ENCODE results near the gene MINDY1. TPM values are rescaled to one million over a fixed set of nuclear protein-coding genes. Genes with fewer than 3 reads are reported as not detected.
A peak's percentile ranks its signal among the peaks of the same experiment; 100 is the strongest.

MINDY1 gene
- total and polyA plus RNA-seq, 10 of the 15 experiments (the other 5 are each of a cell fraction or from before 2014, with no cell fraction given): 0.48 to 8.8 (median 5.0) TPM

DNA sequence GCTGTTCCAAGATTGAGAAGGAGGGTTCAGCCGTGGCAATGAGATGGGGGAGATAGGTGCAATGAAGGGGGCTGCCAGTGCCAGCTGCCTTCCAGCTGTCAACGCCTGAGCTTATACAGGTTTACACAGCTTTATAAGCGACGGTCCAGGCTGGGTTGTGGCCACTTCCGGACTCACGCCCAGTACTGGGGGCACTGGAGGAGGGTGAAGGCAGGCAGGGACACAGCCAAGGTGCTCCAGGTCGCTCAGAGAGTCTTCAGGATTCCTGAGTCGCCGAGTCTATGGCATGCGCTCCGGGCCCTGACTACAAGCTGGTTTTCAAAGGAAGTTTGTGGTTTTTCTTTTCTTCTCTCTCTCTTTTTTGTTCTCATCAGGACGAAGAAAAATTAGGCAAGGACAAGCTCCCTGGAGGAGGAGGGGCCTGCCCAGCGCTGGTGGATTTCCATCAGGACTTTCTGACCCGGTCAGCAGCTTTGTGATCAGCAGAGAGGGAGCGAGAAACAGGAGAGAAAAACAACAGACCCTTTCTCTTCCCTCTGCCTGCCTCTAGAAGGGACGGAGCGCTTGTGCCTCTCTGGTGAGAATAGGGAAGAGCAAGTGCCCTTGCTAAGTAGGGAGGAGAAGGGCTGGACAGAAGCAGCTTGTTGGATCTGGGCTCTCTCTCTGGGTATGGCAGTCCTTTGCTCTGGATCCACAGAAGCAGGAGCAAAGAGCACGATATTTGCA, at the start of gene MINDY1 (continued):
- TF ChIP-seq ZSCAN29 (IDR thresholded peaks at IDR 0.05): no peak
- peak; percentile 55 to 64 for TF ChIP-seq IKZF2 (IDR thresholded peaks at IDR 0.05)
- no peak for TF ChIP-seq MXI1 (IDR thresholded peaks at IDR 0.05; ENCODE audit: low read depth, low read length)
- TF ChIP-seq, protein P1, sequence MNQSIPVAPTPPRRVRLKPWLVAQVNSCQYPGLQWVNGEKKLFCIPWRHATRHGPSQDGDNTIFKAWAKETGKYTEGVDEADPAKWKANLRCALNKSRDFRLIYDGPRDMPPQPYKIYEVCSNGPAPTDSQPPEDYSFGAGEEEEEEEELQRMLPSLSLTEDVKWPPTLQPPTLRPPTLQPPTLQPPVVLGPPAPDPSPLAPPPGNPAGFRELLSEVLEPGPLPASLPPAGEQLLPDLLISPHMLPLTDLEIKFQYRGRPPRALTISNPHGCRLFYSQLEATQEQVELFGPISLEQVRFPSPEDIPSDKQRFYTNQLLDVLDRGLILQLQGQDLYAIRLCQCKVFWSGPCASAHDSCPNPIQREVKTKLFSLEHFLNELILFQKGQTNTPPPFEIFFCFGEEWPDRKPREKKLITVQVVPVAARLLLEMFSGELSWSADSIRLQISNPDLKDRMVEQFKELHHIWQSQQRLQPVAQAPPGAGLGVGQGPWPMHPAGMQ (IDR thresholded peaks at IDR 0.05; ENCODE audit: borderline replicate concordance): no peak
- TF ChIP-seq, protein P2, sequence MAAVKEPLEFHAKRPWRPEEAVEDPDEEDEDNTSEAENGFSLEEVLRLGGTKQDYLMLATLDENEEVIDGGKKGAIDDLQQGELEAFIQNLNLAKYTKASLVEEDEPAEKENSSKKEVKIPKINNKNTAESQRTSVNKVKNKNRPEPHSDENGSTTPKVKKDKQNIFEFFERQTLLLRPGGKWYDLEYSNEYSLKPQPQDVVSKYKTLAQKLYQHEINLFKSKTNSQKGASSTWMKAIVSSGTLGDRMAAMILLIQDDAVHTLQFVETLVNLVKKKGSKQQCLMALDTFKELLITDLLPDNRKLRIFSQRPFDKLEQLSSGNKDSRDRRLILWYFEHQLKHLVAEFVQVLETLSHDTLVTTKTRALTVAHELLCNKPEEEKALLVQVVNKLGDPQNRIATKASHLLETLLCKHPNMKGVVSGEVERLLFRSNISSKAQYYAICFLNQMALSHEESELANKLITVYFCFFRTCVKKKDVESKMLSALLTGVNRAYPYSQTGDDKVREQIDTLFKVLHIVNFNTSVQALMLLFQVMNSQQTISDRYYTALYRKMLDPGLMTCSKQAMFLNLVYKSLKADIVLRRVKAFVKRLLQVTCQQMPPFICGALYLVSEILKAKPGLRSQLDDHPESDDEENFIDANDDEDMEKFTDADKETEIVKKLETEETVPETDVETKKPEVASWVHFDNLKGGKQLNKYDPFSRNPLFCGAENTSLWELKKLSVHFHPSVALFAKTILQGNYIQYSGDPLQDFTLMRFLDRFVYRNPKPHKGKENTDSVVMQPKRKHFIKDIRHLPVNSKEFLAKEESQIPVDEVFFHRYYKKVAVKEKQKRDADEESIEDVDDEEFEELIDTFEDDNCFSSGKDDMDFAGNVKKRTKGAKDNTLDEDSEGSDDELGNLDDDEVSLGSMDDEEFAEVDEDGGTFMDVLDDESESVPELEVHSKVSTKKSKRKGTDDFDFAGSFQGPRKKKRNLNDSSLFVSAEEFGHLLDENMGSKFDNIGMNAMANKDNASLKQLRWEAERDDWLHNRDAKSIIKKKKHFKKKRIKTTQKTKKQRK (IDR thresholded peaks at IDR 0.05; ENCODE audit: low read depth, low read length): no peak
- TF ChIP-seq MEF2A (IDR thresholded peaks at IDR 0.05; ENCODE audit: insufficient read depth, low read depth, low read length): no peak
- TF ChIP-seq, protein P3, sequence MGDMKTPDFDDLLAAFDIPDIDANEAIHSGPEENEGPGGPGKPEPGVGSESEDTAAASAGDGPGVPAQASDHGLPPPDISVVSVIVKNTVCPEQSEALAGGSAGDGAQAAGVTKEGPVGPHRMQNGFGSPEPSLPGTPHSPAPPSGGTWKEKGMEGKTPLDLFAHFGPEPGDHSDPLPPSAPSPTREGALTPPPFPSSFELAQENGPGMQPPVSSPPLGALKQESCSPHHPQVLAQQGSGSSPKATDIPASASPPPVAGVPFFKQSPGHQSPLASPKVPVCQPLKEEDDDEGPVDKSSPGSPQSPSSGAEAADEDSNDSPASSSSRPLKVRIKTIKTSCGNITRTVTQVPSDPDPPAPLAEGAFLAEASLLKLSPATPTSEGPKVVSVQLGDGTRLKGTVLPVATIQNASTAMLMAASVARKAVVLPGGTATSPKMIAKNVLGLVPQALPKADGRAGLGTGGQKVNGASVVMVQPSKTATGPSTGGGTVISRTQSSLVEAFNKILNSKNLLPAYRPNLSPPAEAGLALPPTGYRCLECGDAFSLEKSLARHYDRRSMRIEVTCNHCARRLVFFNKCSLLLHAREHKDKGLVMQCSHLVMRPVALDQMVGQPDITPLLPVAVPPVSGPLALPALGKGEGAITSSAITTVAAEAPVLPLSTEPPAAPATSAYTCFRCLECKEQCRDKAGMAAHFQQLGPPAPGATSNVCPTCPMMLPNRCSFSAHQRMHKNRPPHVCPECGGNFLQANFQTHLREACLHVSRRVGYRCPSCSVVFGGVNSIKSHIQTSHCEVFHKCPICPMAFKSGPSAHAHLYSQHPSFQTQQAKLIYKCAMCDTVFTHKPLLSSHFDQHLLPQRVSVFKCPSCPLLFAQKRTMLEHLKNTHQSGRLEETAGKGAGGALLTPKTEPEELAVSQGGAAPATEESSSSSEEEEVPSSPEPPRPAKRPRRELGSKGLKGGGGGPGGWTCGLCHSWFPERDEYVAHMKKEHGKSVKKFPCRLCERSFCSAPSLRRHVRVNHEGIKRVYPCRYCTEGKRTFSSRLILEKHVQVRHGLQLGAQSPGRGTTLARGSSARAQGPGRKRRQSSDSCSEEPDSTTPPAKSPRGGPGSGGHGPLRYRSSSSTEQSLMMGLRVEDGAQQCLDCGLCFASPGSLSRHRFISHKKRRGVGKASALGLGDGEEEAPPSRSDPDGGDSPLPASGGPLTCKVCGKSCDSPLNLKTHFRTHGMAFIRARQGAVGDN (IDR thresholded peaks at IDR 0.05): no peak
- TF ChIP-seq, protein P4, sequence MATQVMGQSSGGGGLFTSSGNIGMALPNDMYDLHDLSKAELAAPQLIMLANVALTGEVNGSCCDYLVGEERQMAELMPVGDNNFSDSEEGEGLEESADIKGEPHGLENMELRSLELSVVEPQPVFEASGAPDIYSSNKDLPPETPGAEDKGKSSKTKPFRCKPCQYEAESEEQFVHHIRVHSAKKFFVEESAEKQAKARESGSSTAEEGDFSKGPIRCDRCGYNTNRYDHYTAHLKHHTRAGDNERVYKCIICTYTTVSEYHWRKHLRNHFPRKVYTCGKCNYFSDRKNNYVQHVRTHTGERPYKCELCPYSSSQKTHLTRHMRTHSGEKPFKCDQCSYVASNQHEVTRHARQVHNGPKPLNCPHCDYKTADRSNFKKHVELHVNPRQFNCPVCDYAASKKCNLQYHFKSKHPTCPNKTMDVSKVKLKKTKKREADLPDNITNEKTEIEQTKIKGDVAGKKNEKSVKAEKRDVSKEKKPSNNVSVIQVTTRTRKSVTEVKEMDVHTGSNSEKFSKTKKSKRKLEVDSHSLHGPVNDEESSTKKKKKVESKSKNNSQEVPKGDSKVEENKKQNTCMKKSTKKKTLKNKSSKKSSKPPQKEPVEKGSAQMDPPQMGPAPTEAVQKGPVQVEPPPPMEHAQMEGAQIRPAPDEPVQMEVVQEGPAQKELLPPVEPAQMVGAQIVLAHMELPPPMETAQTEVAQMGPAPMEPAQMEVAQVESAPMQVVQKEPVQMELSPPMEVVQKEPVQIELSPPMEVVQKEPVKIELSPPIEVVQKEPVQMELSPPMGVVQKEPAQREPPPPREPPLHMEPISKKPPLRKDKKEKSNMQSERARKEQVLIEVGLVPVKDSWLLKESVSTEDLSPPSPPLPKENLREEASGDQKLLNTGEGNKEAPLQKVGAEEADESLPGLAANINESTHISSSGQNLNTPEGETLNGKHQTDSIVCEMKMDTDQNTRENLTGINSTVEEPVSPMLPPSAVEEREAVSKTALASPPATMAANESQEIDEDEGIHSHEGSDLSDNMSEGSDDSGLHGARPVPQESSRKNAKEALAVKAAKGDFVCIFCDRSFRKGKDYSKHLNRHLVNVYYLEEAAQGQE (IDR thresholded peaks at IDR 0.05; ENCODE audit: low read depth, low read length): no peak
- TF ChIP-seq, protein P5, sequence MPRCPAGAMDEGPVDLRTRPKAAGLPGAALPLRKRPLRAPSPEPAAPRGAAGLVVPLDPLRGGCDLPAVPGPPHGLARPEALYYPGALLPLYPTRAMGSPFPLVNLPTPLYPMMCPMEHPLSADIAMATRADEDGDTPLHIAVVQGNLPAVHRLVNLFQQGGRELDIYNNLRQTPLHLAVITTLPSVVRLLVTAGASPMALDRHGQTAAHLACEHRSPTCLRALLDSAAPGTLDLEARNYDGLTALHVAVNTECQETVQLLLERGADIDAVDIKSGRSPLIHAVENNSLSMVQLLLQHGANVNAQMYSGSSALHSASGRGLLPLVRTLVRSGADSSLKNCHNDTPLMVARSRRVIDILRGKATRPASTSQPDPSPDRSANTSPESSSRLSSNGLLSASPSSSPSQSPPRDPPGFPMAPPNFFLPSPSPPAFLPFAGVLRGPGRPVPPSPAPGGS (IDR thresholded peaks at IDR 0.05; ENCODE audit: borderline replicate concordance, insufficient read depth, low read depth, low read length, poor library complexity, severe bottlenecking): no peak
- TF ChIP-seq, protein P6, sequence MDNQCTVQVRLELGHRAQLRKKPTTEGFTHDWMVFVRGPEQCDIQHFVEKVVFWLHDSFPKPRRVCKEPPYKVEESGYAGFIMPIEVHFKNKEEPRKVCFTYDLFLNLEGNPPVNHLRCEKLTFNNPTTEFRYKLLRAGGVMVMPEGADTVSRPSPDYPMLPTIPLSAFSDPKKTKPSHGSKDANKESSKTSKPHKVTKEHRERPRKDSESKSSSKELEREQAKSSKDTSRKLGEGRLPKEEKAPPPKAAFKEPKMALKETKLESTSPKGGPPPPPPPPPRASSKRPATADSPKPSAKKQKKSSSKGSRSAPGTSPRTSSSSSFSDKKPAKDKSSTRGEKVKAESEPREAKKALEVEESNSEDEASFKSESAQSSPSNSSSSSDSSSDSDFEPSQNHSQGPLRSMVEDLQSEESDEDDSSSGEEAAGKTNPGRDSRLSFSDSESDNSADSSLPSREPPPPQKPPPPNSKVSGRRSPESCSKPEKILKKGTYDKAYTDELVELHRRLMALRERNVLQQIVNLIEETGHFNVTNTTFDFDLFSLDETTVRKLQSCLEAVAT (IDR thresholded peaks at IDR 0.05): peak; percentile 16; the same call in 1 of the 2 replicates
- no peak for TF ChIP-seq TBL1XR1 (IDR thresholded peaks at IDR 0.05; ENCODE audit: low read depth, low read length)
- no peak for TF ChIP-seq CHD4 (IDR thresholded peaks at IDR 0.05)
- no peak for TF ChIP-seq CREB1 (IDR thresholded peaks at IDR 0.05; ENCODE audit: low read depth)
